ENCODE results near the gene PPP2R5E. TPM values are rescaled to one million over a fixed set of nuclear protein-coding genes. Genes with fewer than 3 reads are reported as not detected.

The PPP2R5E gene
- total and polyA plus RNA-seq, 2 donors (not counting 3 experiments of a cell fraction or from before 2014, with no cell fraction given): 4.9 to 52.5 TPM

GRCh38 chr14:63322897-63323573, 220.1 kb downstream of the PPP2R5E start:
- ChIA-PET POLR2A (no interaction called here), CTCF (interaction anchor here (1.0 to 1.9 kb wide), 3 partner anchors 11 to 13 kb away, joined by 3 to 4 read pairs (median 3); no protein-coding TSS in a partner anchor)
- no peak overlapping the region for H3K4me3 ChIP-seq (replicated peaks in 1 of 3; ENCODE audit: insufficient read depth in 1 of 3, low read depth in 1 of 3, low read length in 3 of 3)
- no peak overlapping the region for H3K27ac ChIP-seq (ENCODE audit: insufficient read depth, low read depth, low read length)
- intact Hi-C loops (cut with micrococcal nuclease) (no loop called here), dilution Hi-C loops (cut with MboI; ENCODE audit: extremely low pct_ligation_motif_present, low sequenced_read_pairs) (no loop called here)
- H3K79me2 ChIP-seq (ENCODE audit: control insufficient read depth, insufficient read depth, low read length): no peaks in the 10 kb centered on the region
- no peaks in the 10 kb centered on the region for H3K4me1 ChIP-seq (ENCODE audit: control insufficient read depth, extremely low read depth, insufficient read depth, low read length)
- no peaks in the 10 kb centered on the region for H4K20me1 ChIP-seq (replicated peaks; ENCODE audit: control insufficient read depth, extremely low read depth, insufficient read depth, low read length)
- no peak overlapping the region for H3K4me2 ChIP-seq (ENCODE audit: insufficient read depth, low read length)
- H3K27me3 ChIP-seq (ENCODE audit: control insufficient read depth in 2 of 2, insufficient read depth in 2 of 2, low read length in 2 of 2): peaks cover 7% of the 10 kb centered on the region in 2 experiments
- no TSS peak for BruUV-seq (replicated peaks)
- H3K9ac ChIP-seq (replicated peaks; ENCODE audit: extremely low read depth, insufficient read depth, low read length): no peak overlapping the region
- H3K9me3 ChIP-seq (replicated peaks; ENCODE audit: control insufficient read depth, insufficient read depth, low read length): no peaks in the 10 kb centered on the region
- peak; percentile 56 for FAIRE-seq
- peak; percentile 47 for DNase-seq (ENCODE audit: low read depth, low spot score)
- peak; percentile 40 for TF ChIP-seq FOS (IDR thresholded peaks at IDR 0.05; ENCODE audit: borderline replicate concordance, insufficient read depth, low read length)
- no peak for TF ChIP-seq JUN (IDR thresholded peaks at IDR 0.05; ENCODE audit: borderline replicate concordance, insufficient read depth, insufficient read length, low read depth)
- H3K36me3 ChIP-seq (ENCODE audit: control insufficient read depth in 2 of 2, extremely low read depth in 1 of 2, insufficient read depth in 2 of 2, low read length in 2 of 2): no peaks in the 10 kb centered on the region
- no peak overlapping the region for H2AFZ ChIP-seq (ENCODE audit: low read depth, low read length)
- H3K9me1 ChIP-seq (replicated peaks; ENCODE audit: control insufficient read depth, extremely low read depth, insufficient read depth, low read length): no peaks in the 10 kb centered on the region

GRCh38 chr14:63322472-63322871, 220.7 kb downstream of the PPP2R5E start:
- Histone ChIP-seq H3K36me3 (ENCODE audit: control insufficient read depth in 2 of 2, extremely low read depth in 1 of 2, insufficient read depth in 2 of 2, low read length in 2 of 2) (no peaks in the 10 kb centered on the region), H2AFZ (ENCODE audit: low read depth, low read length) (no peak overlapping the region), H3K4me3 (replicated peaks in 1 of 3; ENCODE audit: insufficient read depth in 1 of 3, low read depth in 1 of 3, low read length in 3 of 3) (no peak overlapping the region), H4K20me1 (replicated peaks; ENCODE audit: control insufficient read depth, extremely low read depth, insufficient read depth, low read length) (no peaks in the 10 kb centered on the region), H3K4me1 (ENCODE audit: control insufficient read depth, extremely low read depth, insufficient read depth, low read length) (no peaks in the 10 kb centered on the region), H3K9me3 (replicated peaks; ENCODE audit: control insufficient read depth, insufficient read depth, low read length) (no peaks in the 10 kb centered on the region), H3K4me2 (ENCODE audit: insufficient read depth, low read length) (no peak overlapping the region), H3K27ac (ENCODE audit: insufficient read depth, low read depth, low read length) (no peak overlapping the region), H3K9me1 (replicated peaks; ENCODE audit: control insufficient read depth, extremely low read depth, insufficient read depth, low read length) (no peaks in the 10 kb centered on the region), H3K27me3 (ENCODE audit: control insufficient read depth in 2 of 2, insufficient read depth in 2 of 2, low read length in 2 of 2) (peaks cover 7 to 8% of the 10 kb centered on the region in 2 experiments), H3K9ac (replicated peaks; ENCODE audit: extremely low read depth, insufficient read depth, low read length) (no peak overlapping the region), H3K79me2 (ENCODE audit: control insufficient read depth, insufficient read depth, low read length) (no peaks in the 10 kb centered on the region)
- intact Hi-C loops (cut with micrococcal nuclease): no loop called here
- ChIA-PET CTCF (interaction anchor here (1.0 to 1.3 kb wide), 2 partner anchors 10 to 11 kb away, joined by 3 read pairs; no protein-coding TSS in a partner anchor), POLR2A (no interaction called here)
- FAIRE-seq (no peak), DNase-seq (ENCODE audit: low read depth, low spot score) (no peak)
- no peak for TF ChIP-seq POLR2A (IDR thresholded peaks at IDR 0.05; ENCODE audit: low read depth, low read length)
- no peak for TF ChIP-seq MYC (IDR thresholded peaks at IDR 0.05; ENCODE audit: low read depth, low read length)
- TF ChIP-seq CTCF (IDR thresholded peaks at IDR 0.05; ENCODE audit: extremely low read depth in 1 of 2, insufficient read depth in 1 of 2, low read depth in 1 of 2, low read length in 2 of 2): no peak
- no peak for TF ChIP-seq MAX (IDR thresholded peaks at IDR 0.05; ENCODE audit: insufficient read depth, insufficient read length)
- TF ChIP-seq EZH2 (IDR thresholded peaks at IDR 0.05; ENCODE audit: borderline replicate concordance, low read depth, low read length, severe bottlenecking): no peak
- TF ChIP-seq FOS (IDR thresholded peaks at IDR 0.05; ENCODE audit: borderline replicate concordance, insufficient read depth, low read length): no peak
- TF ChIP-seq POLR2AphosphoS5 (IDR thresholded peaks at IDR 0.05; ENCODE audit: insufficient read depth, low read depth, low read length): no peak
- TF ChIP-seq GATA2 (IDR thresholded peaks at IDR 0.05; ENCODE audit: insufficient read depth, insufficient read length, low read depth, low read length): no peak
- TF ChIP-seq JUN (IDR thresholded peaks at IDR 0.05; ENCODE audit: borderline replicate concordance, insufficient read depth, insufficient read length, low read depth): no peak
- dilution Hi-C loops (cut with MboI; ENCODE audit: extremely low pct_ligation_motif_present, low sequenced_read_pairs): no loop called here
- no TSS peak for BruUV-seq (replicated peaks)

All from endothelial cell of umbilical vein (primary cell).